Measurements from ENCODE around the gene PRDM4.

Gene PRDM4

DNA sequence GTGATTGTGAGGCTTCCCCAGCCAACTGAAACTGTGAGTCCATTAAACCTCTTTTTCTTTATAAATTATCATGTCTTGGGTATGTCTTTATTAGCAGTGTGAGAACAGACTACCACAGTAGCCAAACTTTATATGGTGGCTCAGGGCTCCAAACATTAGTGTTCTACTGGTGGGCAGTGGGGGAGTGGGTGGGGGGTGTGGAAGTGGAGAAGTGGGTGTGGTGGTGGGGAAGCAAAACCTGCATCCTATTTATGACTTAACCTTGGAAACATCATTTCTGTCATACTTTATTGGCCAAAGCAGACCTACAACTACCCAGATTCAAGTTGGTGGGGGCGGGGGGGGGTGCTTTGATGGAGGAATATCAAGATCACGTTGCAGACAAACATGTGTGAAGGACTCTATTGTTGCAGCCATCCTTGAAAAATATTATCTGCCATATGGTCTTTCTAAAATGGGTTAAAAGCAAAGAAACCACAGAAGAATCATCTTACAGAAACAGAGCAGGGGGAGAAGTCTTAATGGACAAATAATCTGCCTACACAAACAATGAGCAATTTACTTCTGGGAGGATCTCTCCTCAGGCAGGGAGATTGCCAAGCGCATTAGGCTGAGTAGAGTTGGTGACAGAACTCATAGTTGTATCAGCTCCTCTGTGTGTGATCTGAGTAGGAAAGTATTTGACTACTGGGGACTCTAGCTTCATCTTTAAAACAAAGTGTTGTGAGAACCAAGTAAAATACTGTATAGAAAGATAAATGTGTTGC lies 76.7 kb downstream of the PRDM4 start:
- DNase-seq: no peak

All from inflammatory macrophage (primary cell).